GM21529 (cell line): Measurements from ENCODE around the gene VPS8.

Source experiments
- ATAC-seq: cut with Tn5 transposase; IDR thresholded peaks from one replicate; pipeline ENCODE4 v1.9.1; 2021; ENCODE audit not compliant: unreplicated experiment

The VPS8 gene

DNA sequence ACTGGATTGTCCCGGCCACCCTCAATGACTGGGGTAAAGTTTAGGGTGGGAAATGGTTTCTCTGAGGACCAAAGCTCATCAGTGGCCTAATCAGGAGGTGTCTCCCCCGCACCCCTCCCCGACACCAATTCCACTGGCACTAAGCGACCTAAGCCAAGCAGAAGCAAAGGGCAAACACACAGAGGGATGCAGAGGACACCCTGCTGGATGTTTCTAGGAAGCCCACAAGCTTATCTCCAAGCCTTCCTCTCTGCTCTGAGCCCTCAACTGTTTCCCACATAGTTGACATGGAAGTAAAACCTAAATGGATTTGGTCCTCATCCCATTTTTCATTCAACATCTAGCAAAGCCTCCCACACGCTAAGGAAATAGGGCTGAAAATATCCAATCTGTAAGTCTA, 272.4 kb downstream of the VPS8 start:
- no peak for ATAC-seq

DNA sequence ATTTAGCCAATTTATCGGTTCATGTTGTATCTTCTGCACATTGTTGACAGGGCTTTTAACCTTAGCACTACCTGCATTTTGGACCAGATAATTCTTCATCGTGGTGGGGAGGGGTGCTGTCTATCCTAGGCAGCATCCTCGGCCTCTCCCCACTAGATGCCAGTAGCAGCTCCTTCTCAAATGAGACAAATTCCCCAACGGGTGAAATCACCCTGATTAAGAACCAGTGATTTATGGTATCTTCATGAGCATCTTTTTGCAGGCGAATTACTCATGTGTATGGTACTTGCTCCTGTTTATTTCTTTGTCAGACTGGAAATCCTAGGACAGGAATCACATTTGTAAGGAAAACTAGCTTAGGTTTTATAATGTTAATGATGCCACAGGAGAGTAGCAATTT, 272.9 kb downstream of the VPS8 start:
- no peak for ATAC-seq

DNA sequence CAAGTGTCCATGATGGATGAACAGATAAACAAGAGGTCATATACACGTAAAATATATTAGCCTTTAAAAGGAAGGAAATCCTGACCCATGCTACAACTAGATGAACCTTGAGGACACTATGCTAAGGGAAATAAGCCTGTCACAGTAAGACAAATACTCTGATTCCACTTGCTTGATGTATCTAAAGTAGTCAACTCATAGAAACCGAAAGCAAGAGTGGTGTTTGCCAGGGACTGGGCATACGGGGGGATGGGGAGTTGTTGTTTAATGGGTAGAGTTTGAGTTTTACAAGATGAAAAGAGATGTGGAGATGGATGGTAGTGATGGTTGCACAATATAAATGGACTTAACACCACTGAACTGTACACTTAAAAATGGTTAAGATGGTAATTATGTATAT, 275.5 kb downstream of the VPS8 start:
- ATAC-seq, result no peak

DNA sequence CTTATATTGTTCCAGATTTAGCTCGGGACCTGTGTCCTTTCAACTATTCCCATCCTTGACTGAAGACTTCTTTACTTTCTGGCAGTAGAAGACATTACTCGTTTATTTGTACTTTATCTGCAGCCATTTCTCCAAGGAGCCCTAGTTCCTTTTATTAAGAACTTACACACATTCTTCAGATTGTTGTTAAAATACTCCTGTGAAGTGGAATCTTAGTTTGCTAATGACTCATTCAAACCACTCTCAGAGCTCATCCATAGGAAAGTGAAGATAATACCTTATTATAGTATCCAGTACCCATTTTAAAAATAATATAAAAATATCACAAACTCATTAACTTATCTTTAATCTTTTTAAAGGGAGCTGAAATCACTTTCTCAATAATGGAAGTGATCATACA, 277.4 kb downstream of the VPS8 start:
- no peak for ATAC-seq

DNA sequence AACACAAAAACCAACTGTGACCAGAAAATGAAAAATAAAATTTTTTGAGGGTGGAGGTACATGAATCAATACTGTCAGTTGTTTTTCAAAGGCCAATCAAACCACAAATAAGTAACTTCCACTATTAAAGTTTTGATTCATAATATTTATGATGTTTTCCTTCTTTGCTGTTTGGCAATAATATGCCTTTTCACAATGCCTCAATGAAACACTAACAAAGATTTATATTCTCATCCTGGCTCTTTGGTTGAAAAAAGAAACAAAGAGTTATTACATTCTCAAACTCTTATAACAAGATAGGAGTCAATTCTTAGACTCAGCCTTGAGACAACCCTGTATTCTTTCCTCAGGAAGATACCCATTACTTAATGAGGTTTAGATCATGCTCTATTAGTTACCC, 277.8 kb downstream of the VPS8 start:
- ATAC-seq, result no peak

DNA sequence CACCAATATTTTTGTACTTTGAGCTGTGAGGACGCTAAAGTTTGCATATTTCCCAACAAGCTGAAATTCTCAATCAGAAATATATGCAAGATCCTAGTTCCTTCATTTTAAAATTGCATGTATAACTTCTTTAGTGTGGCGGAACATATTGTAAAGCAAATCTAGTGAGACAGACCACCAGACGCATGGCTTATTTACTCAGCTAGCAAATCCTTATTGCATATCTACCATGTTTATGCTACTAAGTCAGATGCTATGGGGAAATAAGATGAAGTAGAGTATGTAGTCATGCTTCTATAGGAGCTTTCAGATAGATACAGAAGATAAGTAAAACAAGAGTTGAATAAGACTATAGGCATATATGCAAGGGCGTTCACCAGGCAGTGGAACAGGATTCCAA, 278.8 kb downstream of the VPS8 start:
- ATAC-seq, result no peak

DNA sequence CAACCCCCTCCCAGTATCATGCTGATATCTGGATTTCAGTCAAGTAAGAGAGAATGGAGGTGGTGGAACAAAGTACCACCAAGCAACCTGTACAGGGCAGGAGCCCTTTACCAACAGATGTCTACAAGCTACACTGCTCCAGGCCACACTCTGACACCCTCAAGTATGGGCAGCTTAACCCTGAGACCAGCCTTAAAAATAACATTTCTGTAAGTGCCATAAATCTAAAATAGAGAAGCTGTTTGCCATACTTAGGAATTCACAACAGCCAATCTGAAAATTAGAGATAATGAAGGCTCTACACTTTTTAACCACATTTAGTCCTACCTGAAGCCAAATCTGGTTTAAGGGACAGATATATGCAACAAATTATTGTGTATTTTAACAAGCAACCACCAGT, 281.1 kb downstream of the VPS8 start:
- no peak for ATAC-seq

DNA sequence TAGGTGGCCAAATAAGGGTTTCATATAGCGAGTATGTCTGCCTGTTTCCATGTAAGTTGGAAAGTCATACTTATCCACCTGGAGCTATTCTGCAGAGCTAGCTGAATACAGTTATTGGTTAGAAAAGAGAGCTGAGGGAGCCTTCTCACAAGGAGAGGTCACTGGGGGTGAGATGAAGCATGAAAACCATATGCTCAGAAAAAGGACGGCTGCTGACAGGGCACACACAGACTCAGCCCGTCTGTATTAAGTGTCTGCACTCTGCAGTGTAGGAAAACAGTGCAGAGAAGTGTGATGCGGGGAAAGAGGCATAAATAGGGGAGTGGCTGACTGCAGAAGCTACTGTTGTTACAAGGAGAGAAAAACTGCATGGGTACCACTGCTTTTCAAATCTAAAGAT, 282.7 kb downstream of the VPS8 start:
- no peak for ATAC-seq
